Astrocyte of the hippocampus (primary cell): ENCODE results near the gene VASH2.

Experiments used
- DNase-seq: peaks from one replicate; pipeline ENCODE4 v3.0.0; 2011; ENCODE audit warnings: low read depth, low spot score

The VASH2 gene

DNA sequence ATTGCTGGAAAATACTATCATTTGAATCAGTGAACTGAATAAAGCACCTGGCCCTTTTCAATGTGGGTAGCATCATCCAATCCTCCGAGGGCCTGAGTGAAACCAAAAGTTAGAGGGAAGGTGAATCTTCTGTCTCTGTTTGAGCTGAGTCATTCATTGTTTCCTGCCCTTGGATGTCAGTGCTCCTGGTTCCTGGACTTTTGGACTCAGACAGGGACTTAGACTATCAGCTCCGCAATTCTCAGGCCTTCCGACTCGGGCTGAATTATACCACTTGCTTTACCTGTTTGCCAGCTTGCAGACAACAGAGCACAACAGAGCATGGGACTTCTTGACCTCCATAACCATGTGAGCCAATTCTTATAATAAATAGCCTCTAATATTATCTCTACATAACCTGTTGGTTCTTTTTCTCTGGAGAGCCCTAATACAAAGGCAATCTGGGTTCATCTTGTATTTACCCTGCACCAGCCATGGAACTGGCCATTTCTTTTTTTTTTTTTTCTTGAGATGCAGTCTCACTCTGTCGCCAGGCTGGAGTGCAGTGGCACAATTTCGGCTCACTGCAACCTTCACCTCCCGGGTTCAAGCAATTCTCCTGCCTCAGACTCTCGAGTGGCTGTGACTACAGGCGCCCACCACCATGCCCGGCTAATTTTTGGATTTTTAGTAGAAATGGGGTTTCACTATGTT lies 19.2 kb upstream of the VASH2 start:
- no peak for DNase-seq

DNA sequence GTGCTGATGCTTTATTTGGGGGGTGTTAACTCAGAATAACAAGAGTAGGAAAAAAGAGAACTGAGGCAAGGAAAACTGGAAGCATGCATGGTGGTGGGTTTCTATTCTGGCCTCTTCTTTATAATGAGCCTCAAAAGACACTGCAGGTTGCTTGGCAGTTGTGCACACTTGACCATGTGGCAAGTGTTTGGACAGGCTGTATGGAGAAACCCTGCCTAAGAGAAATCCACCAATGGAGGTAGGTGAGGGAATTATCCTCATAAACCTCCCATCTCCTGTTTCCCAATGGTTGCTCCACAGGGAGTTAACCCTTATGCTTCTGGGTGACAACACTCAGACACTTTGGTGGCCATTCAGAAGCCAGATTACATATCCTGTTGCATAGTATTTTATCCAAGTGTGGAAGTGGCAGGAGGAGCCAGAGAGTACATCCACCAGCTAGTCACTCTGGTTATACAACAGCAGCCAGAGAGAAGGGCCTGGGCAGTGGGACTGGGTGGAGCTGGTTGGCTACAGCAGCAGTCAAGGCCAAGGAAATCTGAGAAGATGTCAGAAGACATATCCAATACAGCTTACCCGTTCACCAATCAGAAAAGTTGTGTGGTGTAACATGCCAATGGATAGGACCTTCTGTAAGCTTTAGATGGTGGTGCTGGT lies 16.4 kb upstream of the VASH2 start:
- no peak for DNase-seq

DNA sequence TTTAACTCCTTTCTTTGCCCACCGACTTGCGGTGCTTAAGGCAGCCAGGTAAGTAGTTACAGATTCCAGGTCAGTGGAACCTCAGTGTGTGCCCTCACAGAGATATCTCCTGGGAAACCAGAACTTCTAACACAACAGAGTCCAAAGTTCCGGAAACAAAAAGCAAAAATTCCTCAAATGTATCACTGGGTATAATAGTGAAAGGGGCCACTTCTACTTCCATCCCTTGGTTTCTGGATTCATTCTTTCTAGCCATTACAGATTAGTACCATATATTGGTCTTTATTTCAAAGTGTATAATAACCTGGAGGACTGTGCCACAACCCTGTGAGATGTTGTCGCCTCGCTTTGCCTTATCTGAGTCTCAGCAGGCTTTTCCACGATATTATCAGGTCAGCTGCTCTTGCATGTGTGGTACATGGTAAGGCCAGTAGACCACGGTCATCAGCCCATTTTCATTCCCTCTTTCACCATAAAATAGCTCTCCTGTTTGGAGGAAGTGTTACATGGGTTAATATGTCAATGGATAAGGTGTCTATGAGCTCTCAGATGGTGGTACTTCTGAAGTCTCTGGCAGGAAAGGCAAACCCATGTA lies 14.9 kb upstream of the VASH2 start:
- no peak for DNase-seq

DNA sequence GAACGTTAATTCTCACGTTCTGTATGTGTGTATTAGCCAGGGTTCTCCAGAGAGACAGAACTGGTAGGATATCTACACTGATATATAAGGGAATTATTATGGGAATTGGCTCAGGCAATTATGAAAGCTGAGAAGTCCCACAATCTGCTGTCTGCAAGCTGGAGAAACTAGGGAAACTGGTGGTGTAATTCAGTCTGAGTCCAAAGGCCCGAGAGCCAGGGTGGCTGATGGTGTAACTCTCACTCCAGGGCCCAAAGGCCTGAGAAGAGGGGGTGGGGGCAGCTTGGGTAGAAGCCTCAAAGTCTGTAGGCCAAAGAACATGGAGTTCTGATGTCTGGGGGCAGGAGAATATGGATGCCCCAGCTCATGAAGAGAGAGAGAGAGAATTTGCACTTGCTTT lies 13.3 kb upstream of the VASH2 start:
- DNase-seq = no peak

DNA sequence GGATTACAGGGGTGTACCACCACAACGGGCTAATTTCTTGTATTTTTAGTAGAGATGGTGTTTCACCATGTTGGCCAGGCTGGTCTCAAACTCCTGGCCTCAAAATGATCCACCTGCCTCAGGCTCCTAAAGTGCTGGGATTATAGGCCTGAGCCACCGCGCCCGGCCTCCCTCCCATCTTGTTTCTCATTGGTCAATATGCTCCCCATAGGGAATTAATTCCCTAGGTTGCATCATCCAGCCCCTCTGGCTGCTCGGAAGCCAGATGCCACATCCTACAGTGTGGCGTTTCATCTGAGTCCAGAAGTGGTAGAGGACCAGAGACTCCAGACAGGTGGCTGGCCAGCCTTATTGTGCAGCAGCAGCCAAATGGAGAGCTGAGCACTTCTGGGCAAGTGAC lies 11.5 kb upstream of the VASH2 start:
- DNase-seq = no peak

DNA sequence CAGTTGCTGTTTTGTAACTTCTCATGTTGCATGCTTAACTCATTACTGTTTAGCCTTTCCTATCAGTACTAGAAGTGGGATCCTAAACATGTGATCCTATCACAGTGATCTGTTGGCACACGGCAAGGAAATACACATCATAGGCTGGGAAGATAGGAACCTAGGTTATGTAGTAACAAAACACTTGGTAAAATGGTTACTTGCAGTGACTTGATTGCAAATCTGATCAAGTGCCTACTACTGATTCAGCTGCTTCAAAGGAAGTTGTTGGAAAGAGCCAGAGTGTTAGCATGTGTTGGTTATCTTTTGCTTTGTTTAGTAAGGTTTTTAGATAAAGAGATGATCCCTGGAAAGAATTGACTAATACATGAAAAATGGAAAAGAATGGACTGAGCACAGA lies 8.9 kb upstream of the VASH2 start:
- no peak for DNase-seq

DNA sequence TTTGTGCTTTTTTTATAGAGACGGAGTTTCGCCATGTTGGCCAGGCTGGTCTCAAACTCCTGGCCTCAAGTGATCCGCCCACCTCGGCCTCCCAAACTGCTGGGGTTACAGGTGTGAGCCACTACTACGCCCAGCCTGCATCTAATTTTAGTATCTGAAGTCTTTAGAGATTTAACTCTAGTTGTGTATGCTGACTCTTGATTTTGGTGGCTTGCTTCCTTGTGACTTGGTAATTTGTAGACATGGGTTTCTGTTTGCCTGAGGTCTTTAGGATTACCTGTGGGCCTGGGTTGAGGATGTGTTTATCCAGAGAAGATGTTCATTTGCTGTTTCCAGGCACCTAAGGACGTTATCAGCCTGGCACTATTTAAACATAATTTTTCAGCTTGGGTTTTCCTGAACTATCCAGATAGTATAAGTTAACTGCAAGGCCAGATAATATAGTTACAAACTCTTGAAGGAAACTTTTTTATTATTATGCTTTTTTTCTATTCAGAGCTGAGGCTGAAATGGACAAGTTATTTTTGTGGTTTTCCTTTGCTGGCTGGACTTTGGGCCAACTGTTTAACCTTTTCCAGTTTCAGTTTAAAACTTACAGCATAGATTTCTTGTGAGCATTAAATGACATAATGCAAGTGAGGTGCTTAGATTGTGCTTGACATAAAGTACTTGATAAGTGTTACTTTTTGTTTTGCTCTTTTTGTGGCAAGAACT lies 7.5 kb upstream of the VASH2 start:
- DNase-seq = no peak

DNA sequence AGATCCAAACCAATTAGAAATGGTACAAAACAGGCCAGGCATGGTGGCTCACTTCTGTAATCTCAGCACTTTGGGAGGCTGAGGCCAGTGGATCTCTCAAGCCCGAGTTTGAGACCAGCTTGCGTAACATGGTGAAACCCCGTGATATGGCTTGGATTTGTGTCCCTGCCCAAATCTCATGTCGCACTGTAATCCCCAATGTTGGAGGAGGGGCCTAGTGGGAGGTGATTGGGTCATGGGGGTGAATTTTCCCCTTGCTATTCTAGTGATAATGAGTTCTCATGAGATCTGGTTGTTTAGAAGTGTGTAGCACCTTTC lies 7.0 kb upstream of the VASH2 start:
- DNase-seq = no peak

DNA sequence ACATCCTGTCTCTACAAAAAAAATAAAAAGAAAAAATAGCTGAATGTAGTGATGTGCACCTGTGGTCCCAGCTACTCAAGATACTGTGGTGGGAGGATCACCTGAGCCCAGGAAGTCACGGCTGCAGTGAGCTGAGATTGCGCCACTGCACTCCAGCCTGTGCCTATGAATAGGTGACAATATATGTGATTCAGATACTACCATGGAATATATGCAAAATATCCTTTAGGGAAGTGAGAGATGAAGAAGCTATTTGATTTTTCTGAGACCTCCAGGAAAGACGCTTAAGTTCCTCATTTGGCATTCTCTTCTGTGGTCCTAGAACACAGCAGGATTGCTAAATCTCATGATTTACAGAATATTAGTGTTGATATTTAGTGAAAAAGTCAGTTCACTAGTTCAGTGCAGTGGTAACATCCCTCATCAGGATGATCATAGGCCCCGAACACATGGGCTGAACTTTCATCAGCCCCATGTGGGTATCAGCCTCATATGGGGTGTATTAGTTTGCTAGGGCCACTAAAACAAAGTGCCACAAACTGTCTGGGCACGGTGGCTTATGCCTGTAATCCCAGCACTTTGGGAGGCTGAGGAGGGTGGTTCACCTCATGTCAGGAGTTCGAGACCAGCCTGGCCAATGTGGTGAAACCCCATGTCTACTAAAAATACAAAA lies 6.0 kb upstream of the VASH2 start:
- DNase-seq = no peak

DNA sequence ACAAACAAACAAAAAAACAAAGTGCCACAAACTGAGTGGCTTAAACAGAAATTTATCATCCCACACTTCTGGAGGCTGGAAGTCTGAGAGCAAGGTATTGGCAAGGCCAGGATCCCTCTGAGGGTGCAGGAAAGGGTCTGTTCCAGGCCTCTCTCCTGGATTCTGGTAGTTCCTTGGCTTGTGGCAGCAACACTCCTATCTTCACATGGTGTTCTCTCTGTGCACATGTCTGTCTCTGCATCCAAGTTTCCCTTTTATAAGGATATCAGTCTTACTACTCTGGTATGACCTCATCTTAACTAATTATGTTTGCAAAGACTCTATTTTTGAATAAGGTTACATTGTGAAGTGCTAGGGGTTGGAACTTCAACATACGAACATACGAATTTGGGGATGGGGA lies 5.3 kb upstream of the VASH2 start:
- DNase-seq = no peak

DNA sequence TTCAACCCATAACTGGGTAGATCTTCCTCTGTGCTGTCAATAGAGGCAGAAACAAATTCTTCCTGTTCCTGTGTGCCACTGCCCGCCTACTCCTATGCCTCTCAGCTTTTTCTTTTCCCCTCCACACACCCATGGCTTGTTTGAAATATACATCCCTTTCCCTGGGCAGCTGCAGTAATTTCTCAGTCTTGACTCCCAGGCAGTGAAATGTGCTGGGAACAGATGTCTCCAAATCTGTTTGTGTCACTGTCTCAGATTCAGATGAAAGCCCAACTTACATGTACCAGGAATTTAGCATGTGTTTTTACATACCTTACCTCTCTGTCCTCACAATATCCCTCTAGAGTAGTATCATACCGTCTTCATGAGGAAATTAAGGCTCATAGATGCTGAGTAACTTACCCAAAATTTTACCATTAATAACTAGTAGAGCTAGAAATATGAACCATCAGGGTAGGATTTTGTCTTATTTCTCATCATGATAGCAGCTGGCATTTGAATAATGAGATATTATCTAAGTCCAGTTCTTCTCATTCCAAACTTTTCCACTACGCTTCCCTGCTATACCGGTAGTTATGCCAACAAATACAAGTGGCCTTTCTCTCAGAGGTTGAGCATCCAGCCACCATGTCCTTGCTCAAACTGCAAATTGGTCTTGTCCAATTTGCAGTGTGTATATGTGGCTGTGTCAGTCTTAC lies 4.7 kb upstream of the VASH2 start:
- DNase-seq = no peak

DNA sequence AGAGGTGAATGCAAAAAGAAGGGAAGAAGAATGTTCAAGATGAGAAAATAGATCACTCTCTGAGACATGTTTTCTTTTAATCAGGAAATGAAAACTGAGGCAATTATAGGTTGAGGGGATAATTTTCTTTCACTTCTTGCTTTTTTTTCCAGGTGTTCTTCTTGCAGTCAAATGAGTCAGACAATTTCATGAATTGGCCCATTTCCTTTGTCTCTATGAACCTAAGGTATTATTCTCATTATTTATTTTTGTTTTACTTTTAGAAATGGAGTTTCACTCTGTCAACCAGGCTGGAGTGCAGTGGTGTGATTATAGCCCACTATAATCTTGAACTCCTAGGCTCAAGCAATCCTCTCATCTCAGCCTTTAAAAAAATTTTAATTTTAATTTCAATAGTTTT lies 3.5 kb upstream of the VASH2 start:
- DNase-seq = no peak

DNA sequence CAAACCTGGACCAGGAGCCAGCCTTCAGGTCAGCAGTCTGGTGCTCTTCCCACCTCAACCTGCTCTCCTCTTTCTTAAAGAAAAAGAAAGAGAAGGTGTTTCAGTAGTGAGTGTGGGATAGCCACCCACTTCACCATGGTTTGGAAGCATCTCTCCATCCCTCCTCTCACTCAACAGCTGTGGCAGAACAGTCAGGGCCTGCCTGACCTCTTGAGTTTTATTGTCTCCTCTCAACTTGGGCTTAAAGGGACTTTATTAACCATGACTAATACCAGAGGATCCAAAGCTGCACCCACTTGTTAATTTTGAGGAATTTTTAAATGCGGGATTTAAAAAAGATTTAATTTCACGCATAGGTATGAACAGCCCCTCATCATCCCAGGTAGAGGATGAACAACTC lies 570 bp upstream of the VASH2 start:
- DNase-seq = no peak

DNA sequence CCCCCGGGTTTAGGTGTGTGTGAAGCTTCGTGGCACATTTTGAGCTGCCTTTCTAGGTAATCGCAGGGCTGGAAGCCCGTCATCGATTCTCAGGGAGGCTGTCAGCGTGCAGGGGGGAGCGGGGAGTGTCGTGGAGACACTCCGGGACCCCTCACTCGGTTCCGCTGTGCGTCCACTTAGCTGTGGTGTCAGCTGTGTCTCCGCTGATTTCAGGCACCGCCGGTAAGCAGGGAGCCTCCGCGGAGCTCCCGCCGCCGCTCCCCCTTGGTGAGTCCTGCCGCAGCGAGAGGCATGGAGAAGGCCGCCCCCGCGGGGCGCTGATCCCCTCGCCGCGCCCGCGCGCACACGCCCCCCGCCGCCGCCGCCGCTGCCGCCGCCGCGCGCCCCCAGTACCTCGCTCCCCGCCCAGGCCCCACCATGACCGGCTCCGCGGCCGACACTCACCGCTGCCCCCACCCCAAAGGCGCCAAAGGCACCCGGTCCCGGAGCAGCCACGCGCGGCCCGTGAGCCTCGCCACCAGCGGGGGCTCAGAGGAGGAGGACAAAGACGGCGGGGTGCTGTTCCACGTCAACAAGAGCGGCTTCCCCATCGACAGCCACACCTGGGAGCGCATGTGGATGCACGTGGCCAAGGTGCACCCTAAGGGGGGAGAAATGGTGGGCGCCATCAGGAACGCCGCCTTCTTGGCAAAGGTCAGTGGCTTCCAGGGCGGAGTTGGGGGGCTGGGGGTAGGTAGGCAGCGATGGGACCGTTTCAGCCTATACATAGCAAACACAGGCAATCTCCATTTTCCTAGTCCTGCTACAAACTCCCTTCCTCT lies 995 bp downstream of the VASH2 start:
- DNase-seq = peak; percentile 44

DNA sequence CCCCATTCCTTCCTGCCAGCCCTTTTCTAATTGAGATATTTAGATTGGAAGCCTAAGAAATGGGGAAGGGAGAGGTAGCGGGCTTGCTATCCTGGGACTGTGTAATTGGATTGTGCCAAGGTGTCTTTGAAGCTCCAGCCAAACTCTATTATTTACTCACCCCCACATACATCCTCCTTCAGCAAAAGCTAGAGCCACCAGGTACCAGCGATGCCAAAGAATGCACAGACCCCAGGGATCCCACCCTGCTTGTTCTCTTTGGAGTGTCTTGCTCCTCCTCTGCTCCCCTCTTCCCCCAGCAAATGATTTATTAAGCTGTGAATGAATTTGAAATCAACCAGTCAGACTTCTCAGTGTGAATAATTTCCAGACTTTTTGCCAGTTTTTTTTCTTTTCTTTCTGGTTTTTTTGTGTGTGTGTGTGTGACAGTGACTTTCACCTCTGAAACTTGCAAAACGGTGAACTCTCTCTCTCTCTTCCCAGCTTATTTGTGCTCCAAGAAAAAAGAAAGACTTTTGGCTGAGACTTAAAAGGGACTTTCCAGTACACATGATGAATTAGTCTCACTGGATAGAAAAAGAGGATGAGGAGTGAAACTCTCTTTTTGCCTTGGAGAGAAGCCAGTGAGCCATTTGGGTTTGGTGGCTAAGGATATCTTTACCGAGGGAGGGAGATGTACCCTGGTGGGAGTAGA lies 1.8 kb downstream of the VASH2 start:
- peak; percentile 17 for DNase-seq

DNA sequence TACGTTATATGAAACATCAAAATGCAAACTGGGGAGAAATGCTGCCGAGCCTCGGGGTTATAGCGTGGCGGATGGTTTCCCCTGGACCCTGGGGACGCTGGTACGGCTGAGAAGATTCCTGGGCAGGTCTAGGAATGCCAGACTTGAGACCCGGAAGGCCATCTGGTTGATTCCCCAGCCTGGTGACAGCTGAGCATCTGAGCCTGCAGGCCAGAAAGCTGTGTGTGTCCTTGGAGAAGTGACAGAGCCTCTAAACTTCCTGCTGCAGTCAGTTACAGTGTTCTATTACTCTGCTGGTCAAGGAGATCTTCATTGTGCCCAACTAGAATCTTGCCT lies 2.3 kb downstream of the VASH2 start:
- DNase-seq = no peak

DNA sequence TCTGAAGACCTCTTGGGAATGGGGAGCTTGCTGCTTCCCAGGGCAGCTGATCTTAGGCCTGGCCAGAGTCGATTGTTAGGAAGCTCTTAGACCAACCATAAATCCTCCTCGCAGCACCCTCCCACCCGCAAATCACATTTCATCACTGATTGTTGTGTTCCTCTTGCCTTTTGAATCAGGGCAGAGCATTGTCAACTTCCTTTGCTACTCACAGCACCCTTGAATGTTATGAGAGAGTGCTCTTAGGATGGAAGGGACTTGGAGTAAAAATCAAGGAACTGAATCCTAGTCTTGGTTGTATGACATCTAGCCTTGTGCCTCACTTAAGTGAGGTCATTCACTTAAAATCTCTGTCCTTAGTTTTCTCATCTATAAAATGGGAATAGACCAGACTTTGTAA lies 3.0 kb downstream of the VASH2 start:
- no peak for DNase-seq

DNA sequence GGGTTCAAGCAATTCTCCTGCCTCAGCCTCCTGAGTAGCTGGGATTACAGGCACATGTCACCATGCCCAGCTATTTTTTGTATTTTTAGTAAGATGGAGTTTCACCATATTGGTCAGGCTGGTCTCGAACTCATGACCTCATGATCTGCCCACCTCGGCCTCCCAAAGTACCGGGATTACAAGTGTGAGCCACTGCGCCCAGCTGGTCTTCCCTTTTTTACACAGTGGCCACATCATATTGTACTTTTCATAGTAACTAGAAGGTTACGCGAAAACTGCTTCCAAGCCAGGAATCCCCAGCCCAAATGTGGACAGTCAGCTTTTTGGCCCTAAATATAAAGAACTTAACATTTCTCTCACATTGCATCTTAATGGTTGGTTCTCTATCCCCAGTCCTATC lies 4.2 kb downstream of the VASH2 start:
- DNase-seq = no peak

DNA sequence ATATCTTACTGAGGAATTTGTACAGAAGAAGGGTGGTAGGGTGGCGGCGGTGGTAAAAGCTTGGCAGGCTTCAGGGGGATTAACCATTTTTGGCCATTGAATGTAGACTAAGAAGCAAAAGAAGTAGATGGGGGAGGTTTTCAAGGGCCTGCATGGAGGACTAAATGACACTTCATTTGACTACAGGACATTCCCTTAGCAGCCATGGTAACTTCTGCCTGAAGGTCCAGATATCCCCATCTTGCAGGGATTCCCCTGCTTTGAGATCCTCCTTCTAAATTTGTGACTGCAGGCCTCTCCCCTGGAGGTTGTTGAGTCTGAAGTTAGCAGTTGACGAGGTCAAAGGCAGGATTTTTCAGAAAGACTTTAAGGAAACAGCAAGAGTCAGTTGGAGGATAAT lies 4.8 kb downstream of the VASH2 start:
- DNase-seq = no peak

DNA sequence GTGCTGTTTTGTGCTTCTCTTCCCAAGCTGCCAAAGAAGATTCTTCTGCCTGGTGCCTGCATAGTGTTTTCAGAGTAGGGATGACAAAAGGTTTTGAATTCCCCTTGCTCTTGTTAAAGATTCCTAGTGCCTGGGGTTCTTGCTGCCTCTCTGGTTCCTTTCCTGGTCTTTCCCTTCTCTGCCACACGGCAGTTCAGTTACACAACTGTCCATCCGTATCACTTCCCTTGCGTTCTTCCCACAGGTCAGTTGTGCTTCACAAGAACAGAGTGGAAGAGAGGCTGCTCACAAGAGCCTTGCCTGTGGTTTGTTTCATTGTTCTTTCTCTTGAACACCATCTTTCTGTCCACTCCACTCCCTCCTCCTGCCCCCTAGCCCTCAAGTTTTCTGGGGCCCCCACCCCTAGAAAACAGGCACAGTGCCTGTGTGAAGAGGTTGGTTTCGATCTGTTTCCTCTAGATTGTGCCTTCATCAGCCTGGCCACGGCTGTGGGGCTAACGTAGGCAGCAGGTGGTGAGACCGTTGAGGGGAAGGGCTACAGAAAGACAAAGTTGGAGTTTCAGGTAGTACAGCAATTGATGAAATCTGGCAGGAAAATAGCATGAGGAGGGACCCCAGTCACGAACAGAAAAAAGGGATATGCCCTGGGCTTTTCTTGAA lies 5.8 kb downstream of the VASH2 start:
- DNase-seq = no peak
